ENCODE measurements around the gene TADA2A. TPM values are rescaled to one million over a fixed set of nuclear protein-coding genes. Genes with fewer than 3 reads are reported as not detected.

The TADA2A gene
- total RNA-seq, 1 experiment from 2014 or later: 25.2 TPM

DNA sequence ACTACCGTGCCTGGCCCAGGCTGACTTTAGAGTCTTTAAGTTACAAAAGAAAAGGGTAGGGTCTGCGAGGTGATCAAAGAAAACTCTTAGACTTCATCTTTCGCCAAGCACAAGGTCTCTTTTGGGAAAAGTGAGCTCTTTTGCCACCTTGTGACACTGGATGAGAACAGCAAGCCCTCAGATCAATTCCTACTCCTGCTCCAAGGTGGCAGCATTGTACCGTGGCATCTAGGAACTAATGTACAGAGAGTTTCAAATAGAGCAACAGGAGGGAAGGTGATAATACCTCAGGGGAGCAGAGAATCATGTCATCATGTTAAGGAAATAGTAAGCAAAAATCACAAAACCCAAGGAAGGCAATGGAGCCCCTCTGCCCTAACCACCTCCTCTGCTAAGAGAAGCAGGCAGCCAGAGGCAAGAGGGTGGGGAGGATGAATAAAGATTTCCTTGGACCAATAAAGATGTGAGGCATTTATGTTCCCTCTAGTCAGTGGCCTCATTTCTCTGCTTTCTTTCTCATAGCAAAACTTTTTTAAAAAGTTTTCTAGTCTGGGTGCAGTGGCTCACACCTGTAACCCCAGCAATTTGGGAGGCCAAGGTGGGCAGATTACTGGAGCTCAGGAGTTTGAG, 33.0 kb upstream of the TADA2A start:
- BruUV-seq (replicated peaks): no TSS peak
- Histone ChIP-seq H4K20me1 (ENCODE audit: insufficient read depth) (no peaks in the 10 kb centered on the region), H3K4me2 (no peak overlapping the region), H3K27ac (no peak overlapping the region), H2AFZ (no peak overlapping the region), H3F3A (ENCODE audit: insufficient read depth, low read depth) (no peaks in the 10 kb centered on the region), H3K4me3 (no peak overlapping the region), H3K36me3 (ENCODE audit: low read depth) (no peaks in the 10 kb centered on the region), H3K79me2 (ENCODE audit: low read depth) (no peaks in the 10 kb centered on the region), H3K27me3 (ENCODE audit: insufficient read depth, low read depth) (no peaks in the 10 kb centered on the region), H3K9me3 (ENCODE audit: insufficient read depth, low read depth) (no peaks in the 10 kb centered on the region), H3K4me1 (replicated peaks; ENCODE audit: insufficient read depth) (no peaks in the 10 kb centered on the region), H3K9me2 (ENCODE audit: insufficient read depth) (no peaks in the 10 kb centered on the region)
- TF ChIP-seq, protein P1, sequence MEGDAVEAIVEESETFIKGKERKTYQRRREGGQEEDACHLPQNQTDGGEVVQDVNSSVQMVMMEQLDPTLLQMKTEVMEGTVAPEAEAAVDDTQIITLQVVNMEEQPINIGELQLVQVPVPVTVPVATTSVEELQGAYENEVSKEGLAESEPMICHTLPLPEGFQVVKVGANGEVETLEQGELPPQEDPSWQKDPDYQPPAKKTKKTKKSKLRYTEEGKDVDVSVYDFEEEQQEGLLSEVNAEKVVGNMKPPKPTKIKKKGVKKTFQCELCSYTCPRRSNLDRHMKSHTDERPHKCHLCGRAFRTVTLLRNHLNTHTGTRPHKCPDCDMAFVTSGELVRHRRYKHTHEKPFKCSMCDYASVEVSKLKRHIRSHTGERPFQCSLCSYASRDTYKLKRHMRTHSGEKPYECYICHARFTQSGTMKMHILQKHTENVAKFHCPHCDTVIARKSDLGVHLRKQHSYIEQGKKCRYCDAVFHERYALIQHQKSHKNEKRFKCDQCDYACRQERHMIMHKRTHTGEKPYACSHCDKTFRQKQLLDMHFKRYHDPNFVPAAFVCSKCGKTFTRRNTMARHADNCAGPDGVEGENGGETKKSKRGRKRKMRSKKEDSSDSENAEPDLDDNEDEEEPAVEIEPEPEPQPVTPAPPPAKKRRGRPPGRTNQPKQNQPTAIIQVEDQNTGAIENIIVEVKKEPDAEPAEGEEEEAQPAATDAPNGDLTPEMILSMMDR (conservative IDR thresholded peaks at IDR 0.05): peak; percentile 96
- TF ChIP-seq EZH2 (IDR thresholded peaks at IDR 0.05; ENCODE audit: low read depth): no peak
- intact Hi-C loops (cut with micrococcal nuclease; ENCODE audit: unreplicated experiment): loop anchor here (2.0 to 5.0 kb wide), 3 partner anchors 23 to 746 kb away; no protein-coding TSS in a partner anchor
- POLR2A ChIA-PET (ENCODE audit: unreplicated experiment): interaction anchor here (0.6 to 0.8 kb wide), 4 partner anchors 14 to 1192 kb away, joined by 3 to 6 read pairs (median 4); no protein-coding TSS in a partner anchor
- CTCF ChIA-PET: interaction anchor here (0.5 to 1.6 kb wide), 17 partner anchors 15 to 1039 kb away, joined by 3 to 7 read pairs (median 4); partner anchors contain the start of genes ACACA and TADA2A
- DNase-seq: peak; percentile 73

DNA sequence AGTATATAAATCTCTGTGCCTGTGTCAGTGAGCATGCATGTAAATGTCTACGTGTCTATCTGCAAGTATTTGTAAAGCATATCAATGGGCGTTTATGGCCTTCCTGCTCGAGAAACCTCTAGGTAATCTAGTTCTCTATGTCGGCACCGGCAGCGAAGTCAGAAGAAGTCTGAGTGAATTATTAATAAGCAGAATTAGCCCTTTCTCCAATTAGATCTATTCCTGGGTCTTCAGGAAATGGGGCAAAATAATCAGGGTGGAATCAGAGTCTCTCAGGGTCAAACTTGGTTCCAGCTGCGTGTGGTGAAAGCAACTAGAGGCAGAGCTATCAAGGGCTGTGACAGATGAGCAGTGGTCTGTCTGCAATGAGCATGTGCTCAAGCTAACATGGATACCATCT, 31.0 kb upstream of the TADA2A start, which contains the start of gene C17orf78:
Gene C17orf78, plus strand, starts transcription at position 280 of the 400 bp plus-strand sequence. Its CDS starts 108 bp downstream, at position 388.
- Histone ChIP-seq H3K9me2 (ENCODE audit: insufficient read depth) (no peaks in the 10 kb centered on the region), H3K9me3 (ENCODE audit: insufficient read depth, low read depth) (no peaks in the 10 kb centered on the region), H3K4me1 (replicated peaks; ENCODE audit: insufficient read depth) (no peaks in the 10 kb centered on the region), H2AFZ (no peak within 1 kb of the TSS), H4K20me1 (ENCODE audit: insufficient read depth) (no peaks in the 10 kb centered on the region), H3K79me2 (ENCODE audit: low read depth) (no peaks in the 10 kb centered on the region), H3K4me3 (no peak within 1 kb of the TSS), H3K27ac (no peak within 1 kb of the TSS), H3F3A (ENCODE audit: insufficient read depth, low read depth) (no peaks in the 10 kb centered on the region), H3K27me3 (ENCODE audit: insufficient read depth, low read depth) (no peaks in the 10 kb centered on the region), H3K36me3 (ENCODE audit: low read depth) (no peaks in the 10 kb centered on the region), H3K4me2 (no peak within 1 kb of the TSS)
- no TSS peak for BruUV-seq (replicated peaks)
- TF ChIP-seq EZH2 (IDR thresholded peaks at IDR 0.05; ENCODE audit: low read depth): no peak
- TF ChIP-seq, protein P1 (conservative IDR thresholded peaks at IDR 0.05): no peak
- ChIA-PET CTCF (no interaction called here), POLR2A (ENCODE audit: unreplicated experiment) (no interaction called here)
- no peak for DNase-seq
- intact Hi-C loops (cut with micrococcal nuclease; ENCODE audit: unreplicated experiment): no loop called here

DNA sequence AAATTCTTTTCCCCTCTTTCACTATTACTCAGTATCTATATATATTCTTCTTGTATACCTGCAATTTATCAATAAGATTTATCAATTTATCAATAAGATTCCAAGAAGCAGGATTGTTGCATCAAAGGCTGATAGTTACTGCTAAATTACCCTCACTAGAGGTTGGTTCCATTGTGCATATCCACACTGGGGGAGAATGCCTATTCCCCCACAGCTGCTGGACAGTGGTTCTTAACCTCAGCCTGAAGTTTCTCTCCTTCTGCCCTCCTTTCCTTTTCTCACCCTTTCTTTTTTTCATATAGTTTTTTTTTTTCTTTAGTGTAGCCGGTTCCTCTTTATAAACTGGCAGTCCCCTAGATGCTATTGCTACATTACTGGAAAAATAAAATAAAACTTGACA, 24.6 kb upstream of the TADA2A start:
- no peaks in the 10 kb centered on the region for H4K20me1 ChIP-seq (ENCODE audit: insufficient read depth)
- DNase-seq: no peak
- ChIA-PET CTCF (no interaction called here), POLR2A (ENCODE audit: unreplicated experiment) (no interaction called here)
- H3K4me2 ChIP-seq: no peak overlapping the region
- TF ChIP-seq, protein P1 (conservative IDR thresholded peaks at IDR 0.05): no peak
- no peak for TF ChIP-seq EZH2 (IDR thresholded peaks at IDR 0.05; ENCODE audit: low read depth)
- H3K9me2 ChIP-seq (ENCODE audit: insufficient read depth): no peaks in the 10 kb centered on the region
- H3K79me2 ChIP-seq (ENCODE audit: low read depth): no peaks in the 10 kb centered on the region
- BruUV-seq (replicated peaks): no TSS peak
- no peaks in the 10 kb centered on the region for H3F3A ChIP-seq (ENCODE audit: insufficient read depth, low read depth)
- no peaks in the 10 kb centered on the region for H3K9me3 ChIP-seq (ENCODE audit: insufficient read depth, low read depth)
- no peaks in the 10 kb centered on the region for H3K4me1 ChIP-seq (replicated peaks; ENCODE audit: insufficient read depth)
- intact Hi-C loops (cut with micrococcal nuclease; ENCODE audit: unreplicated experiment): no loop called here
- no peaks in the 10 kb centered on the region for H3K36me3 ChIP-seq (ENCODE audit: low read depth)
- H3K27ac ChIP-seq: no peak overlapping the region
- H2AFZ ChIP-seq: no peak overlapping the region
- no peaks in the 10 kb centered on the region for H3K27me3 ChIP-seq (ENCODE audit: insufficient read depth, low read depth)
- H3K4me3 ChIP-seq: no peak overlapping the region

Data from PC-9 (cell line).